GM21528 (cell line): ENCODE data around the gene ERC2.

ENCODE experiments used
- ATAC-seq: cut with Tn5 transposase; IDR thresholded peaks from one replicate; pipeline ENCODE4 v1.9.1; 2021; ENCODE audit warnings: mild to moderate bottlenecking, moderate library complexity; ENCODE audit not compliant: unreplicated experiment, low FRiP score

The ERC2 gene

GRCh38 chr3:56133423-56133822 is 334.8 kb downstream of the ERC2 start:
- ATAC-seq = no peak

GRCh38 chr3:56132762-56133161 is 335.5 kb downstream of the ERC2 start:
- no peak for ATAC-seq

- no peak for ATAC-seq
Observed at GRCh38 chr3:56131974-56132590, 336.2 kb downstream of the ERC2 start.

GRCh38 chr3:56130036-56130435 is 338.2 kb downstream of the ERC2 start:
- ATAC-seq = no peak

GRCh38 chr3:56126632-56127031 is 341.6 kb downstream of the ERC2 start:
- no peak for ATAC-seq

GRCh38 chr3:56125358-56126005 is 342.8 kb downstream of the ERC2 start:
- ATAC-seq = no peak

- ATAC-seq = no peak
Observed at GRCh38 chr3:56124546-56124945, 343.7 kb downstream of the ERC2 start.

GRCh38 chr3:56123487-56123886 is 344.8 kb downstream of the ERC2 start:
- ATAC-seq = no peak

- ATAC-seq = no peak
Observed at GRCh38 chr3:56122911-56123310, 345.4 kb downstream of the ERC2 start.

- no peak for ATAC-seq
Observed at GRCh38 chr3:56121716-56122115, 346.6 kb downstream of the ERC2 start.

- ATAC-seq = no peak
Observed at GRCh38 chr3:56119575-56120349, 348.5 kb downstream of the ERC2 start.

- ATAC-seq = no peak
Observed at GRCh38 chr3:56118968-56119367, 349.3 kb downstream of the ERC2 start.

GRCh38 chr3:56115698-56116097 is 352.6 kb downstream of the ERC2 start:
- no peak for ATAC-seq

- ATAC-seq = no peak
Observed at GRCh38 chr3:56115199-56115598, 353.1 kb downstream of the ERC2 start.

GRCh38 chr3:56113908-56114307 is 354.4 kb downstream of the ERC2 start:
- ATAC-seq = no peak

- no peak for ATAC-seq
Observed at GRCh38 chr3:56113231-56113630, 355.0 kb downstream of the ERC2 start.

- no peak for ATAC-seq
Observed at GRCh38 chr3:56111606-56112304, 356.5 kb downstream of the ERC2 start.

GRCh38 chr3:56110886-56111285 is 357.4 kb downstream of the ERC2 start:
- ATAC-seq = no peak

- no peak for ATAC-seq
Observed at GRCh38 chr3:56107157-56107556, 361.1 kb downstream of the ERC2 start.

- ATAC-seq = no peak
Observed at GRCh38 chr3:56102032-56102431, 366.2 kb downstream of the ERC2 start.

- no peak for ATAC-seq
Observed at GRCh38 chr3:56101576-56101975, 366.7 kb downstream of the ERC2 start.
